Endothelial cell of umbilical vein (primary cell): ENCODE measurements around the gene SUSD6. TPM values are rescaled to one million over a fixed set of nuclear protein-coding genes. Genes with fewer than 3 reads are reported as not detected.

Experiments used
- BruUV-seq: library from RNA; stranded (reverse); fragments of 400-500 nt; replicated peaks from 2 replicates; lab custom pipeline; 2021; lab: Mats Ljungman, UMichigan
- CTCF ChIA-PET: fragments of 300-600, 350-600 bp; sonication (Branson Sonifier 250); formaldehyde crosslinking; loops from one replicate; lab custom pipeline; 2021; ENCODE audit warnings: antibody characterized with exemption, inconsistent platforms; lab: Charles Lee
- POLR2A ChIA-PET: fragments of 300-600, 350-600 bp; sonication (Branson Sonifier 250); formaldehyde crosslinking; loops from one replicate; lab custom pipeline; 2021; ENCODE audit warnings: antibody characterized with exemption, inconsistent platforms; lab: Charles Lee
- DNase-seq: peaks from one replicate; pipeline ENCODE4 v3.0.0-alpha.2; 2011; ENCODE audit warnings: low read depth, low spot score
- FAIRE-seq: peaks from 2 replicates; lab custom pipeline; 2011; peaks lifted over from hg19 to GRCh38; lab: Jason Lieb, UNC
- H2AFZ ChIP-seq: 2 replicates; pipeline ENCODE4 v1.6.0; 2012; ENCODE audit warnings: low read depth, low read length, control low read depth, inconsistent platforms
- H3K27ac ChIP-seq: 2 replicates; pipeline ENCODE4 v1.5.1; 2011; ENCODE audit warnings: low read depth, mild to moderate bottlenecking, control low read depth, low read length, moderate library complexity; ENCODE audit not compliant: insufficient read depth
- H3K27me3 ChIP-seq, 2 experiments: 2 replicates each; pipeline versions ENCODE4 v1.6.0 to v1.6.1; 2011; ENCODE audit warnings: low read length in 2 of 2, mixed read lengths in 1 of 2; ENCODE audit not compliant: control insufficient read depth in 2 of 2, insufficient read depth in 2 of 2
- H3K36me3 ChIP-seq, 2 experiments: 2 replicates in 1 of 2; 3 replicates in 1 of 2; pipeline ENCODE4 v1.5.1; 2011; ENCODE audit warnings: low read length in 2 of 2, mild to moderate bottlenecking in 1 of 2, moderate library complexity in 1 of 2; ENCODE audit not compliant: control insufficient read depth in 2 of 2, insufficient read depth in 2 of 2; ENCODE audit errors: extremely low read depth in 1 of 2
- H3K4me1 ChIP-seq: 3 replicates; pipeline ENCODE4 v1.5.1; 2011; ENCODE audit warnings: mild to moderate bottlenecking, low read length; ENCODE audit not compliant: control insufficient read depth, insufficient read depth; ENCODE audit errors: extremely low read depth
- H3K4me2 ChIP-seq: 2 replicates; pipeline ENCODE4 v1.6.1; 2011; ENCODE audit warnings: low read length, control low read depth, mixed read lengths; ENCODE audit not compliant: insufficient read depth
- H3K4me3 ChIP-seq, 3 experiments: fragments of 200-600 bp in 1 of 3; sonication (generic), shearing (Covaris generic) in 1 of 3; replicated peaks in 1 of 3; 2 replicates each; pipeline ENCODE4 v1.5.1; 2011 to 2016; ENCODE audit warnings: control low read depth in 3 of 3, low read length in 3 of 3, mild to moderate bottlenecking in 2 of 3, inconsistent platforms in 1 of 3, low read depth in 1 of 3, moderate library complexity in 1 of 3; ENCODE audit not compliant: insufficient read depth in 1 of 3
- H3K79me2 ChIP-seq: 2 replicates; pipeline ENCODE4 v1.6.0; 2012; ENCODE audit warnings: low read length, inconsistent platforms; ENCODE audit not compliant: control insufficient read depth, insufficient read depth
- H3K9ac ChIP-seq: replicated peaks from 2 replicates; pipeline ENCODE3; 2011; ENCODE audit warnings: low read length, control low read depth; ENCODE audit not compliant: insufficient read depth; ENCODE audit errors: extremely low read depth
- H3K9me1 ChIP-seq: replicated peaks from 3 replicates; pipeline ENCODE4 v1.6.0; 2011; ENCODE audit warnings: mild to moderate bottlenecking, low read length; ENCODE audit not compliant: control insufficient read depth, insufficient read depth; ENCODE audit errors: extremely low read depth
- H3K9me3 ChIP-seq: replicated peaks from 2 replicates; pipeline ENCODE4 v1.5.1; 2012; ENCODE audit warnings: low read length, inconsistent platforms; ENCODE audit not compliant: control insufficient read depth, insufficient read depth
- H4K20me1 ChIP-seq: replicated peaks from 2 replicates; pipeline ENCODE3; 2011; ENCODE audit warnings: mild to moderate bottlenecking, low read length; ENCODE audit not compliant: control insufficient read depth, insufficient read depth; ENCODE audit errors: extremely low read depth
- CTCF ChIP-seq, 2 donors: IDR thresholded peaks; 1 replicate in 1 of 2; 2 replicates in 1 of 2; pipeline ENCODE4 v1.5.1; 2011; ENCODE audit warnings: low read length in 2 of 2, mild to moderate bottlenecking in 2 of 2, moderate library complexity in 2 of 2, control low read depth in 1 of 2, inconsistent platforms in 1 of 2, low read depth in 1 of 2; ENCODE audit not compliant: insufficient read depth in 1 of 2; ENCODE audit errors: extremely low read depth in 1 of 2
- EZH2 ChIP-seq: IDR thresholded peaks from 2 replicates; pipeline ENCODE4 v1.6.1; 2012; ENCODE audit warnings: borderline replicate concordance, low read depth, mild to moderate bottlenecking, moderate library complexity, low read length, inconsistent platforms; ENCODE audit not compliant: severe bottlenecking
- FOS ChIP-seq: IDR thresholded peaks from 2 replicates; pipeline ENCODE4 v1.6.1; 2011; ENCODE audit warnings: mild to moderate bottlenecking, low read length, moderate library complexity, borderline replicate concordance; ENCODE audit not compliant: insufficient read depth
- GATA2 ChIP-seq: IDR thresholded peaks from 2 replicates; pipeline ENCODE4 v1.7.0; 2011; ENCODE audit warnings: low read depth, mild to moderate bottlenecking, moderate library complexity, mixed read lengths, low read length; ENCODE audit not compliant: insufficient read length, insufficient read depth
- JUN ChIP-seq: IDR thresholded peaks from 2 replicates; pipeline ENCODE4 v1.6.1; 2011; ENCODE audit warnings: borderline replicate concordance, low read depth; ENCODE audit not compliant: insufficient read length, insufficient read depth
- MAX ChIP-seq: IDR thresholded peaks from 2 replicates; pipeline ENCODE4 v1.6.1; 2011; ENCODE audit not compliant: insufficient read depth, insufficient read length
- MYC ChIP-seq: IDR thresholded peaks from one replicate; pipeline ENCODE4 v1.6.1; 2011; ENCODE audit warnings: mild to moderate bottlenecking, low read depth, low read length
- POLR2A ChIP-seq: IDR thresholded peaks from 2 replicates; pipeline ENCODE4 v1.6.1; 2012; ENCODE audit warnings: low read depth, mild to moderate bottlenecking, control low read depth, low read length
- POLR2AphosphoS5 ChIP-seq: IDR thresholded peaks from 2 replicates; pipeline ENCODE4 v1.6.1; 2012; ENCODE audit warnings: low read depth, mild to moderate bottlenecking, control low read depth, low read length, moderate library complexity; ENCODE audit not compliant: insufficient read depth
- dilution Hi-C: fragments of 300-500 bp; cut with MboI; formaldehyde crosslinking; loops from one replicate; pipeline ENCODE4 v1.15.0; 2019; ENCODE audit warnings: low sequenced_read_pairs; ENCODE audit not compliant: extremely low pct_ligation_motif_present
- intact Hi-C: fragments of 100-400 bp; cut with micrococcal nuclease; formaldehyde crosslinking; loops from one replicate; pipeline ENCODE4 v1.10.0; 2022
- polyA plus RNA-seq, 4 experiments: library from polyadenylated mRNA; depleted of rRNA in 3 of 4; stranded (reverse) in 3 of 4; unstranded in 1 of 4; fragments of >200 nt; gene quantifications; 2 replicates each; pipeline versions ENCODE4 v1.2.1 to v1.2.3, GENCODE V29; 2011 to 2012; ENCODE audit warnings: missing spikeins in 1 of 4
- total RNA-seq: library from RNA; stranded (reverse); gene quantifications from 2 replicates; pipeline ENCODE4 v1.2.3, GENCODE V29; 2021

Gene SUSD6
- total and polyA plus RNA-seq, 2 donors (not counting 3 experiments of a cell fraction or from before 2014, with no cell fraction given): 13.4 to 19.5 TPM

GRCh38 chr14:69614592-69614991 is 3.2 kb downstream of the SUSD6 start:
- Histone ChIP-seq H3K4me1 (peaks cover 37% of the 10 kb centered on the region), H3K27ac (no peak overlapping the region), H3K4me3 (no peak overlapping the region), H3K79me2 (peaks cover 67% of the 10 kb centered on the region), H3K4me2 (no peak overlapping the region), H3K9me3 (no peaks in the 10 kb centered on the region), H3K27me3 (no peaks in the 10 kb centered on the region), H3K36me3 (no peaks in the 10 kb centered on the region), H3K9ac (no peak overlapping the region), H2AFZ (no peak overlapping the region), H4K20me1 (no peaks in the 10 kb centered on the region), H3K9me1 (no peaks in the 10 kb centered on the region)
- intact Hi-C loops: no loop called here
- no TSS peak for BruUV-seq
- ChIA-PET POLR2A (no interaction called here), CTCF (interaction anchor here (1.0 kb wide), 1 partner anchor 112 kb away, joined by 3 read pairs; no protein-coding TSS in a partner anchor)
- no peak for TF ChIP-seq GATA2
- TF ChIP-seq MAX: no peak
- no peak for TF ChIP-seq MYC
- no peak for DNase-seq
- dilution Hi-C loops: no loop called here
- FAIRE-seq: no peak

- POLR2A ChIA-PET: interaction anchor here (0.6 kb wide), 1 partner anchor 146 kb away, joined by 5 read pairs; no protein-coding TSS in a partner anchor
Measured at GRCh38 chr14:69615121-69615495, 3.7 kb downstream of the SUSD6 start.

More at GRCh38 chr14:69615121-69615495, 3.7 kb downstream of the SUSD6 start:
- intact Hi-C loops: no loop called here
- no peaks in the 10 kb centered on the region for H3K36me3 ChIP-seq
- H3K4me2 ChIP-seq: peak overlapping the region; percentile 61
- peaks cover 2% of the 10 kb centered on the region for H4K20me1 ChIP-seq
- H3K27me3 ChIP-seq: no peaks in the 10 kb centered on the region
- CTCF ChIA-PET: interaction anchor here (1.0 to 1.5 kb wide), 2 partner anchors 110 to 112 kb away, joined by 3 read pairs; no protein-coding TSS in a partner anchor
- H3K27ac ChIP-seq: peak overlapping the region; percentile 4
- peaks cover 37% of the 10 kb centered on the region for H3K4me1 ChIP-seq
- TF ChIP-seq MYC (no peak), JUN (no peak), EZH2 (no peak), CTCF (IDR thresholded peaks at IDR 0.05; ENCODE audit: extremely low read depth in 1 of 2, insufficient read depth in 1 of 2, low read depth in 1 of 2, low read length in 2 of 2) (no peak), FOS (no peak), GATA2 (no peak), MAX (no peak), POLR2A (no peak), POLR2AphosphoS5 (no peak)
- no peak overlapping the region for H3K9ac ChIP-seq
- BruUV-seq: no TSS peak
- H3K9me3 ChIP-seq: no peaks in the 10 kb centered on the region
- H3K79me2 ChIP-seq: peaks cover 72% of the 10 kb centered on the region
- no peak overlapping the region for H2AFZ ChIP-seq
- dilution Hi-C loops: no loop called here
- no peak for FAIRE-seq
- H3K4me3 ChIP-seq: peak overlapping the region in 1 of 3 experiments; percentile 39
- no peak for DNase-seq
- no peaks in the 10 kb centered on the region for H3K9me1 ChIP-seq
